Measurements from ENCODE around the gene ENGASE.

The ENGASE gene

DNA sequence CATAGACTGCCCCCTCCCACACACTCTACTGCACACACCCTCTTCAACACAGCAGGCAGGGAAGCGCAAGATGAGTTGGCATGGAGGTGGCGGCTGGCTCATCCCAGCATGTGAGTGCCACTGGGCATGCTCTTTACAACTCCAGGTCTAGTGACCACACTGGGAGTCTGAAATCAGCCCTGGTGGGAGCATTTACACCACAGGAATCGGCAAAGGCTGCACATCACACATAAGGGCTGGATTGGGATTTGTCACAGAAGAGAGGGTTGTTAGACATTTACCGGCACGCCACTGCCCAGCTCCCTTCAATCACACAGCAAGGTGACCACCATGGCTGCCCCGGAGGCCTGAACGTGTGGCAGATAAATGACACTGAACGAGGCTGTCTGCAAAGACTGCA lies 49.4 kb downstream of the ENGASE start:
- TF ChIP-seq, protein P1, sequence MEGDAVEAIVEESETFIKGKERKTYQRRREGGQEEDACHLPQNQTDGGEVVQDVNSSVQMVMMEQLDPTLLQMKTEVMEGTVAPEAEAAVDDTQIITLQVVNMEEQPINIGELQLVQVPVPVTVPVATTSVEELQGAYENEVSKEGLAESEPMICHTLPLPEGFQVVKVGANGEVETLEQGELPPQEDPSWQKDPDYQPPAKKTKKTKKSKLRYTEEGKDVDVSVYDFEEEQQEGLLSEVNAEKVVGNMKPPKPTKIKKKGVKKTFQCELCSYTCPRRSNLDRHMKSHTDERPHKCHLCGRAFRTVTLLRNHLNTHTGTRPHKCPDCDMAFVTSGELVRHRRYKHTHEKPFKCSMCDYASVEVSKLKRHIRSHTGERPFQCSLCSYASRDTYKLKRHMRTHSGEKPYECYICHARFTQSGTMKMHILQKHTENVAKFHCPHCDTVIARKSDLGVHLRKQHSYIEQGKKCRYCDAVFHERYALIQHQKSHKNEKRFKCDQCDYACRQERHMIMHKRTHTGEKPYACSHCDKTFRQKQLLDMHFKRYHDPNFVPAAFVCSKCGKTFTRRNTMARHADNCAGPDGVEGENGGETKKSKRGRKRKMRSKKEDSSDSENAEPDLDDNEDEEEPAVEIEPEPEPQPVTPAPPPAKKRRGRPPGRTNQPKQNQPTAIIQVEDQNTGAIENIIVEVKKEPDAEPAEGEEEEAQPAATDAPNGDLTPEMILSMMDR (IDR thresholded peaks at IDR 0.05; ENCODE audit: low read depth, low read length): no peak
- H3K4me3 ChIP-seq (ENCODE audit: low read depth, low read length): no peak overlapping the region

DNA sequence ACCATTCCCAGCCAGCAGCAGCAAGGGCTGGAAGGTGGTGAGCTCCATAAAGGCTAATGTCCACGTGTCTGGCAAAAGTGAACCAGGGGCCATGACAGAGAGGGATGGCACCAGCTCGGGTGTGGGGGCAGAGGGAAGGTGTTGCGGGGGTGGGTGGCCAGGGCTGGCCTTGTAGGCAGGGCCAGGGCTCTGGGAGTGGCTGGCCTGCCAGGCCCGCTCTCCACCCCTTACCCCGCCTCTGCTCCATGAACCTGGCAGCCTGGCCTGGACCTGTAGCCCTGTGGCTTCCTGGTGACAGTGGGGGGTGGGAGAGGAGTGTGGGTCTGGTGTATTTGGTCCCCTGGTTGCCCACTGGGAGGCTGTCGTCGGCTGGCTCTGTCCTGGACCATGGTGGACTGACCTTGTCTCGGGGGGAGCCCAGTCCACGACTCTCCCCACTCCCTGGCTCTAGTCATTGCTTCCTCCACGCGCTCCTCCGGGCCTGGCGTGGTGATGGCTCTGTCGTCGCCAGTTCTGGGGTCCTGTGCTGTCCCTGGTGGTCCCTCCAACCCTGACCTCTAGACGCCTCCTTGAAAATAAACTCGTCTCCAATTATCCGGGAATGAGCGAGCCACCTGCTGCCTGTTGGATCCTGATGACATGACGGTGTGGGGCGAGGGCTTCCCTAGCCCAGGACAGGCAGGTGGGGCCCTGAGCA lies 50.0 kb downstream of the ENGASE start:
- no peak overlapping the region for H3K4me3 ChIP-seq (ENCODE audit: low read depth, low read length)
- TF ChIP-seq, protein P1 (IDR thresholded peaks at IDR 0.05; ENCODE audit: low read depth, low read length): no peak

DNA sequence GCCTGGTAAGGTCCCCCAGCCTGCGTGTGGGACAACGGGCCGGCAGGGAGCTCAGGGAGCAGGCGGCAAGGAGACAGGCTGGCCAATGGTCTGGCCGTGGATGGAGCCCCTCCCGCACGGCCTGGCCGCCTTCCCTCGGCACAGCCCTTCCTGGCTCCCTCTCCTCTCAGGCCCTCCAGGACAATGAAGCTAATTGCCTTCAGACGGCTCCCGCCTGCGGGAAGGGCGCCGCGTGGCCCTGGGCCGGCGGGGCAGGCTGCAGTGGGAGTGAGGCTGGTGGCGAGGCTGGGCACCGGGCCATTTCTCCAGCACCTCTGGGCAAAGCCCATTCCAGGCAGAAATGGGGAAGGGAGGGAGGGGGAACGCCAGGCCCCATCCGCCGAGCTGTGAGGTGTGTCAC lies 50.9 kb downstream of the ENGASE start:
- TF ChIP-seq, protein P1 (IDR thresholded peaks at IDR 0.05; ENCODE audit: low read depth, low read length): no peak

DNA sequence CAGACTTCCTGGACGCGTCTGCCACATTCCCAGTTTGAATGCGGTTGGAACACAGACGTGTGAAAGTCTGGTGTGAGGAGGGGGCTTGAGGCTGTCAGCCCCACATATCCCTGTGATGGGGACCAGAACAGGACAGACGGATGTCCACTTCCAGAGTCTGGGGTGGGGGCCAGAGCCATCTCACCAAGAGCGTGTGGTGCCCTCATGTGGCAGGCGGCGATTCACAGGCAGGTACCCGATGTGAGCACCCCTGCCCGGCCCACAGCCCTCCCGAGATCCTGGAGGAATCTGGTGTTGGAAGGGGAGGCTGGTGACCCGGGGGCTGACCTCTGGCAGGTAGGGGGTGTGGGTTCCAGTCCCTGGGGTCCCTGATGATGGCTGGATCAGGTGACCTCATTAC lies 51.5 kb downstream of the ENGASE start:
- TF ChIP-seq, protein P1 (IDR thresholded peaks at IDR 0.05; ENCODE audit: low read depth, low read length): no peak
- H3K4me3 ChIP-seq (ENCODE audit: low read depth, low read length): no peak overlapping the region

More for the DNA sequence above, 50.9 kb downstream of the ENGASE start:
- H3K4me3 ChIP-seq (ENCODE audit: low read depth, low read length): no peak overlapping the region

DNA sequence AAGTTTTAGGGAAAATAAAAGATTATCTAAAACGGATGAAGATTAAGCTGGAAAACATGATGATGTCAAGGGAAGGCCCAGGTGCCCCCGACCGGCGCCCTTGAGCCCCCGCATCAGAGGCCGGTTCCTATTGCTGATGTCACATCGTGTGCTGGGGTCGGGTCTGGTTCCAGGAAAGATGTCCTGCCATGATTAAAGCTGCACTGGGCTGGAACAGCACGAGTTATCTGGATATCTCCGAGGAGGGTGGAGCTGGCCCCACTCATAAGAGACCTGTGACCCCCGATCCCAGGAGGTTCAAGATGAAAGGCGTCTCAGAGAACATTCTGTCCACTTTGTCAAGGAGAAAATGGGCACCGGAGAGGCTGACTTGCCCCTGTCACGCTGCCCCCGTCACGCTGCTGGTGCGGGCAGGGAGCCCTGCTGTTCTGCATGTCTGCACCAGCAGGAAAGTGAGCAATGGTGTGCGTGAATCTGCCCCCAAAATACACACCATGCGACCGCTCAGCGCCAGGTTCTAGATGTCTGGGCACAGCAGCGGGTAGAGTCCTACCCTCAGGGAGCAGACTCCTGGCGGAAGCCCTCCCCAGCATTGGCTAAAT lies 53.0 kb downstream of the ENGASE start:
- TF ChIP-seq, protein P1 (IDR thresholded peaks at IDR 0.05; ENCODE audit: low read depth, low read length): no peak
- no peak overlapping the region for H3K4me3 ChIP-seq (ENCODE audit: low read depth, low read length)

DNA sequence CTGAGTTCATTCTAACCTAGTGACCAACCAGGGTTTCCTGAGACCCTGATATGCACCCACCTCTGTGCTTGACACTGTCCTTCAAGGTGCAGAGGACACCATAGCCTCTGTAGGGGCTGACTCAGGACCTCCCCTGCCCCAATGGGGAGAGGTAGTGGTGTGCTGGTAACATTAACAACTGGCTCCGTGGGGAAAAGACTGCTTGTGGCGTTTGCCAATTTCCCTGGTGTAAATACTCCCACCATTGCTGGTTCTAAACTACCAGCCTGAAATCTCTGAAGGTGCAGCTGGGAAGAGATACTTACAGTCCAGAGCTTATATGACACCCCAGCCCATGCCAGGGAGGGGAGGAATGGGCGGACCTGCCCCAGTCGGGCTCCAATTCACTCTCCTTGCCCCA lies 54.9 kb downstream of the ENGASE start:
- TF ChIP-seq, protein P1 (IDR thresholded peaks at IDR 0.05; ENCODE audit: low read depth, low read length): no peak
- no peak overlapping the region for H3K4me3 ChIP-seq (ENCODE audit: low read depth, low read length)

DNA sequence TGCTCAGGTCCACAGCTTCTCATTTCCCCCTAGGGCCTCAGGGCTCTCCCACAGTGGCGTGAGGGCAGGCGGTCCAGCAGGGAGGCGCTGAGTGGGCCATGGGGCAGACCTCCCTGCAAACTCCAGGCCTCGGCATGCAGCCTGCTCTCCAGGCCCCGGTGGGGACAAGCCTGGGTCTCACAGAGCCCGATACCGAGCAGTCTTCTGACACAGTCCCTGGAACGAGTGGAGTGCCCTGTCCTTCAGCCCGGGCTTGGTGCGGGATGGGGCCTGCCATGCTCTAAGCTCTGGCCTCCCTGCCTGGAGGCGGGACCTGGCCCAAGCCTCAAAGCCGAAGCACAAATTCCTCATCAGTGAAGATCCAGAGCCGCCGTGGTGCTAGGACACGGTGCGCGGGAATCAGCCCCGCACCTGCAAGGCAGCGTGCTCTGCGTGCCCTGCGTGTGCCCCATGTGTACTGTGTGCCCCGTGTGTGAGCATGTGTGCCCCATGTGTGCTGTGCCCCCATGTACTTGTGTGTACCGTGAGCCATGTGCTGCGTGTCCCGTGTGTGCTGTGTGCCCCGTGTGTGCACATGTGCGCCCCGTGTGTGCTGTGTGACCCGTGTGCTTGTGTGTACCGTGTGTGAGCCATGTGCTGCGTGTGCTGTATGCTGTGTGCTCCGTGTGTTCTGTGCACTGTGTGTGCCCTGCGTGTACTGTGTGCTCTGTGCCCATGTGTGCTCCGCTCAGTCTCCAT lies 56.1 kb downstream of the ENGASE start:
- TF ChIP-seq, protein P1 (IDR thresholded peaks at IDR 0.05; ENCODE audit: low read depth, low read length): no peak
- H3K4me3 ChIP-seq (ENCODE audit: low read depth, low read length): no peak overlapping the region
